Skeletal muscle satellite cell (primary cell): ENCODE measurements around the gene CCDC33.
A peak's percentile ranks its signal among the peaks of the same experiment; 100 is the strongest.
"Not testable (repeated sequence)": the region's sequence is repeated elsewhere in the genome, so short reads cannot be mapped to it uniquely, and the experiment has no call there.

Experiments used
- H3K27me3 ChIP-seq: 2 replicates; pipeline ENCODE4 v1.7.0; 2013; ENCODE audit warnings: low read length; ENCODE audit not compliant: control insufficient read depth, insufficient read depth
- H3K36me3 ChIP-seq: 2 replicates; pipeline ENCODE4 v1.7.0; 2013; ENCODE audit warnings: mild to moderate bottlenecking, control low read depth, low read length; ENCODE audit not compliant: insufficient read depth
- H3K4me1 ChIP-seq: 2 replicates; pipeline ENCODE4 v1.7.0; 2013; ENCODE audit warnings: low read length; ENCODE audit not compliant: control insufficient read depth, insufficient read depth
- H3K4me2 ChIP-seq: 2 replicates; pipeline ENCODE4 v1.7.0; 2013; ENCODE audit warnings: mild to moderate bottlenecking, low read length
- H3K4me3 ChIP-seq: 2 replicates; pipeline ENCODE4 v1.7.0; 2013; ENCODE audit warnings: low read length
- H3K9ac ChIP-seq: 2 replicates; pipeline ENCODE4 v1.7.0; 2013; ENCODE audit warnings: mild to moderate bottlenecking, low read depth, low read length, moderate library complexity
- H3K9me3 ChIP-seq: replicated peaks from 2 replicates; pipeline ENCODE4 v1.7.0; 2013; ENCODE audit warnings: mild to moderate bottlenecking, control low read depth, low read length

Gene CCDC33

GRCh38 chr15:74350295-74351275 lies 114.5 kb downstream of the CCDC33 start:
- no peaks in the 10 kb centered on the region for H3K9me3 ChIP-seq

GRCh38 chr15:74351670-74352069 lies 115.5 kb downstream of the CCDC33 start:
- Histone ChIP-seq H3K36me3 (no peaks in the 10 kb centered on the region), H3K4me1 (no peaks in the 10 kb centered on the region), H3K4me2 (no peak overlapping the region), H3K9me3 (no peaks in the 10 kb centered on the region), H3K27me3 (peaks cover 62% of the 10 kb centered on the region), H3K4me3 (no peak overlapping the region), H3K9ac (no peak overlapping the region)

More at GRCh38 chr15:74350295-74351275, 114.5 kb downstream of the CCDC33 start:
- Histone ChIP-seq H3K36me3 (no peaks in the 10 kb centered on the region), H3K4me1 (no peaks in the 10 kb centered on the region), H3K4me3 (no peak overlapping the region), H3K4me2 (no peak overlapping the region), H3K9ac (no peak overlapping the region), H3K27me3 (peaks cover 56% of the 10 kb centered on the region)

GRCh38 chr15:74352393-74352910 lies 116.3 kb downstream of the CCDC33 start:
- H3K4me3 ChIP-seq = no peak overlapping the region

GRCh38 chr15:74353992-74354391 lies 117.9 kb downstream of the CCDC33 start:
- H3K4me1 ChIP-seq, H3K9me3 ChIP-seq, H3K36me3 ChIP-seq, H3K4me2 ChIP-seq, H3K4me3 ChIP-seq, H3K9ac ChIP-seq: not testable (repeated sequence)
- H3K27me3 ChIP-seq = peaks cover 70% of the 10 kb centered on the region

More at GRCh38 chr15:74352393-74352910, 116.3 kb downstream of the CCDC33 start:
- Histone ChIP-seq H3K4me2 (no peak overlapping the region), H3K27me3 (peaks cover 70% of the 10 kb centered on the region), H3K9me3 (no peaks in the 10 kb centered on the region), H3K9ac (no peak overlapping the region), H3K36me3 (no peaks in the 10 kb centered on the region), H3K4me1 (no peaks in the 10 kb centered on the region)

GRCh38 chr15:74356050-74356449 lies 119.9 kb downstream of the CCDC33 start:
- H3K4me3 ChIP-seq, H3K9me3 ChIP-seq, H3K4me2 ChIP-seq, H3K4me1 ChIP-seq, H3K9ac ChIP-seq, H3K36me3 ChIP-seq: not testable (repeated sequence)
- H3K27me3 ChIP-seq = peaks cover 61% of the 10 kb centered on the region

- H3K4me2 ChIP-seq, H3K36me3 ChIP-seq, H3K4me1 ChIP-seq, H3K4me3 ChIP-seq, H3K9me3 ChIP-seq, H3K9ac ChIP-seq: not testable (repeated sequence)
- peaks cover 61% of the 10 kb centered on the region for H3K27me3 ChIP-seq
Measured at GRCh38 chr15:74357514-74357913, 121.4 kb downstream of the CCDC33 start.

- not testable (repeated sequence) for H3K36me3 ChIP-seq, H3K4me1 ChIP-seq, H3K9ac ChIP-seq, H3K9me3 ChIP-seq, H3K4me2 ChIP-seq, H3K4me3 ChIP-seq
- H3K27me3 ChIP-seq = peaks cover 56% of the 10 kb centered on the region
Measured at GRCh38 chr15:74359376-74359775, 123.2 kb downstream of the CCDC33 start.

GRCh38 chr15:74360855-74361254 lies 124.7 kb downstream of the CCDC33 start:
- not testable (repeated sequence) for H3K9ac ChIP-seq, H3K9me3 ChIP-seq, H3K4me1 ChIP-seq, H3K4me3 ChIP-seq, H3K4me2 ChIP-seq, H3K36me3 ChIP-seq
- H3K27me3 ChIP-seq = peaks cover 55% of the 10 kb centered on the region

- Histone ChIP-seq H3K4me3 (no peak overlapping the region), H3K36me3 (no peaks in the 10 kb centered on the region), H3K9ac (no peak overlapping the region), H3K4me2 (no peak overlapping the region), H3K4me1 (peaks cover 4% of the 10 kb centered on the region), H3K9me3 (no peaks in the 10 kb centered on the region), H3K27me3 (peaks cover 48% of the 10 kb centered on the region)
Measured at GRCh38 chr15:74362482-74362881, 126.4 kb downstream of the CCDC33 start.

- H3K4me3 ChIP-seq = peak overlapping the region; percentile 73
- peak overlapping the region; percentile 72 for H3K9ac ChIP-seq
- H3K9me3 ChIP-seq = no peaks in the 10 kb centered on the region
- peak overlapping the region; percentile 94 for H3K4me2 ChIP-seq
- H3K27me3 ChIP-seq = peaks cover 54% of the 10 kb centered on the region
- H3K4me1 ChIP-seq = peaks cover 4% of the 10 kb centered on the region
- H3K36me3 ChIP-seq = no peaks in the 10 kb centered on the region
Measured at GRCh38 chr15:74364936-74365597, 128.9 kb downstream of the CCDC33 start.

GRCh38 chr15:74365598-74366445 lies 129.7 kb downstream of the CCDC33 start:
- peaks cover 4% of the 10 kb centered on the region for H3K4me1 ChIP-seq
- H3K36me3 ChIP-seq = no peaks in the 10 kb centered on the region
- H3K27me3 ChIP-seq = peaks cover 61% of the 10 kb centered on the region
- peak overlapping the region; percentile 72 for H3K9ac ChIP-seq
- peak overlapping the region; percentile 73 for H3K4me3 ChIP-seq
- H3K9me3 ChIP-seq = no peaks in the 10 kb centered on the region
- peak overlapping the region; percentile 94 for H3K4me2 ChIP-seq
